Peyer's patch (tissue), 4 donors: ENCODE measurements around the gene CHP1.

Source experiments
- CTCF ChIP-seq, 6 experiments: fragments of 450-650 bp in 4 of 6; fragments of 200-600 bp in 2 of 6; sonication (generic) in 1 of 6; IDR thresholded peaks; one replicate each; pipeline ENCODE4 v1.5.1; 2017 to 2019; ENCODE audit warnings: antibody characterized with exemption in 6 of 6, mild to moderate bottlenecking in 3 of 6, moderate library complexity in 1 of 6
- POLR2A ChIP-seq, 2 donors: fragments of 450-650 bp; IDR thresholded peaks; one replicate each; pipeline ENCODE4 v1.5.1; 2017; ENCODE audit warnings: antibody characterized with exemption in 2 of 2, mild to moderate bottlenecking in 2 of 2, moderate library complexity in 2 of 2

GRCh38 chr15:41256577-41257038 lies 25.5 kb downstream of the CHP1 start:
- no peak for TF ChIP-seq CTCF (IDR thresholded peaks at IDR 0.05)
- no peak for TF ChIP-seq POLR2A (IDR thresholded peaks at IDR 0.05)
